WTC11 (cell line): ENCODE data around the gene GALNT13. TPM values are rescaled to one million over a fixed set of nuclear protein-coding genes. Genes with fewer than 3 reads are reported as not detected.

Experiments used
- ATAC-seq: fragments of 200-7000 bp; cut with Tn5 transposase; 2 replicates; pipeline ENCODE4 v1.10.0; 2021; ENCODE audit warnings: mild to moderate bottlenecking, moderate library complexity
- CTCF ChIA-PET: fragments of 300-600 bp; sonication (Branson Sonifier 250); formaldehyde crosslinking; loops from one replicate; lab custom pipeline; 2021; ENCODE audit warnings: antibody characterized with exemption; lab: Charles Lee
- POLR2A ChIA-PET: fragments of 350-600 bp; sonication (Branson Sonifier 250); formaldehyde crosslinking; loops from one replicate; lab custom pipeline; 2021; ENCODE audit warnings: antibody characterized with exemption; lab: Charles Lee
- DNase-seq: peaks from one replicate; pipeline ENCODE4 v3.0.0; 2021; ENCODE audit warnings: low spot score
- H3K27ac Mint-ChIP-seq: 2 replicates; pipeline ENCODE4 v1.8.0; 2021; ENCODE audit warnings: mixed read lengths
- H3K27me3 Mint-ChIP-seq: 2 replicates; pipeline ENCODE4 v1.8.0; 2021; ENCODE audit warnings: low read depth, mild to moderate bottlenecking, moderate library complexity, mixed read lengths
- H3K36me3 Mint-ChIP-seq: 2 replicates; pipeline ENCODE4 v1.8.0; 2021; ENCODE audit warnings: mixed read lengths
- H3K4me1 Mint-ChIP-seq: 2 replicates; pipeline ENCODE4 v1.8.0; 2022; ENCODE audit warnings: mixed read lengths
- H3K4me3 Mint-ChIP-seq: 2 replicates; pipeline ENCODE4 v1.8.0; 2021; ENCODE audit warnings: mild to moderate bottlenecking, moderate library complexity, mixed read lengths
- H3K9me3 Mint-ChIP-seq: 2 replicates; pipeline ENCODE4 v1.8.0; 2021; ENCODE audit warnings: mixed read lengths
- AR ChIP-seq: fragments of 250-450 bp; sonication (Bioruptor Pico); IDR thresholded peaks from 2 replicates; pipeline ENCODE4 v1.9.0; 2021; ENCODE audit warnings: mild to moderate bottlenecking
- E2F1 ChIP-seq: sonication (generic); formaldehyde crosslinking; IDR thresholded peaks from 2 replicates; pipeline ENCODE4 v1.8.0; 2022; ENCODE audit warnings: mild to moderate bottlenecking, missing genetic modification reagents
- ERG ChIP-seq: fragments of 250-450 bp; sonication (Bioruptor Pico); IDR thresholded peaks from 2 replicates; pipeline ENCODE4 v1.8.0; 2021; ENCODE audit warnings: mild to moderate bottlenecking
- GRHL2 ChIP-seq: fragments of 250-450 bp; sonication (Bioruptor Pico); IDR thresholded peaks from 2 replicates; pipeline ENCODE4 v1.8.0; 2022; ENCODE audit warnings: mild to moderate bottlenecking, moderate library complexity; ENCODE audit not compliant: insufficient replicate concordance, severe bottlenecking
- IRF1 ChIP-seq: sonication (generic); formaldehyde crosslinking; IDR thresholded peaks from 2 replicates; pipeline ENCODE4 v1.8.0; 2023; ENCODE audit warnings: missing genetic modification reagents
- JUN ChIP-seq: sonication (generic); formaldehyde crosslinking; IDR thresholded peaks from 2 replicates; pipeline ENCODE4 v1.8.0; 2023; ENCODE audit warnings: mild to moderate bottlenecking, missing genetic modification reagents
- KAT7 ChIP-seq: sonication (generic); formaldehyde crosslinking; IDR thresholded peaks from 2 replicates; pipeline ENCODE4 v1.8.1; 2023; ENCODE audit warnings: missing genetic modification reagents, mild to moderate bottlenecking, borderline replicate concordance
- MLX ChIP-seq: sonication (generic); formaldehyde crosslinking; IDR thresholded peaks from 2 replicates; pipeline ENCODE4 v1.8.1; 2023; ENCODE audit warnings: mild to moderate bottlenecking, missing genetic modification reagents, moderate library complexity
- NR1H2 ChIP-seq: sonication (generic); formaldehyde crosslinking; IDR thresholded peaks from 2 replicates; pipeline ENCODE4 v1.9.0; 2021; ENCODE audit warnings: mild to moderate bottlenecking, moderate library complexity, missing genetic modification reagents
- RORB ChIP-seq: fragments of 250-450 bp; sonication (Bioruptor Pico); IDR thresholded peaks from 2 replicates; pipeline ENCODE4 v1.9.0; 2021; ENCODE audit warnings: mild to moderate bottlenecking
- SP1 ChIP-seq: sonication (generic); formaldehyde crosslinking; conservative IDR thresholded peaks from 2 replicates; pipeline ENCODE4 v1.8.1; 2022; ENCODE audit warnings: missing genetic modification reagents
- TEAD4 ChIP-seq: sonication (generic); formaldehyde crosslinking; IDR thresholded peaks from 2 replicates; pipeline ENCODE4 v1.8.0; 2022; ENCODE audit warnings: mild to moderate bottlenecking, missing genetic modification reagents
- ZMAT4 ChIP-seq: fragments of 250-450 bp; sonication (Bioruptor Pico); IDR thresholded peaks from 2 replicates; pipeline ENCODE4 v1.9.0; 2021; ENCODE audit warnings: mild to moderate bottlenecking
- ZNF138 ChIP-seq: sonication (generic); formaldehyde crosslinking; conservative IDR thresholded peaks from 2 replicates; pipeline ENCODE4 v1.8.1; 2022; ENCODE audit warnings: mild to moderate bottlenecking, moderate library complexity, missing genetic modification reagents
- ZNF232 ChIP-seq: sonication (generic); formaldehyde crosslinking; IDR thresholded peaks from 2 replicates; pipeline ENCODE4 v1.8.0; 2022; ENCODE audit warnings: mild to moderate bottlenecking, missing genetic modification reagents
- ZNF396 ChIP-seq: fragments of 250-450 bp; sonication (Bioruptor Pico); IDR thresholded peaks from 2 replicates; pipeline ENCODE4 v1.8.0; 2021; ENCODE audit warnings: mild to moderate bottlenecking, moderate library complexity, borderline replicate concordance
- ZNF416 ChIP-seq: fragments of 250-450 bp; sonication (Bioruptor Pico); IDR thresholded peaks from 2 replicates; pipeline ENCODE4 v1.9.0; 2021; ENCODE audit warnings: mild to moderate bottlenecking, inconsistent platforms
- total RNA-seq: library from RNA; stranded (reverse); gene quantifications from 3 replicates; pipeline ENCODE4 v1.2.3, GENCODE V29; 2021

GALNT13 gene
- total RNA-seq, 1 experiment from 2014 or later, result 9.9 TPM

- ChIA-PET CTCF (no interaction called here), POLR2A (no interaction called here)
- Mint-ChIP-seq H3K4me1 (peaks cover 13% of the 10 kb centered on the region), H3K27me3 (no peaks in the 10 kb centered on the region), H3K36me3 (no peaks in the 10 kb centered on the region), H3K4me3 (no peak overlapping the region), H3K27ac (no peak overlapping the region; the same call in 1 of the 2 replicates), H3K9me3 (no peaks in the 10 kb centered on the region)
- DNase-seq (peak; percentile 57), ATAC-seq (peak; percentile 80)
- TF ChIP-seq TEAD4 (CRISPR knock-in tag) (no peak), ZMAT4 (CRISPR knock-in tag) (no peak), MLX (CRISPR knock-in tag) (no peak), JUN (CRISPR knock-in tag) (no peak)
These were observed 271.4 kb downstream of the GALNT13 start for GRCh38 chr2:154143105-154143504.

- TF ChIP-seq E2F1 (CRISPR knock-in tag) (no peak), ZNF232 (no peak)
- CTCF ChIA-PET, result no interaction called here
- Mint-ChIP-seq H3K4me3 (no peak overlapping the region), H3K27me3 (no peaks in the 10 kb centered on the region), H3K27ac (no peak overlapping the region), H3K36me3 (peaks cover 13% of the 10 kb centered on the region), H3K9me3 (peaks cover 19% of the 10 kb centered on the region), H3K4me1 (no peaks in the 10 kb centered on the region)
- ATAC-seq, result no peak
- no peak for DNase-seq
- POLR2A ChIA-PET, result no interaction called here
These were observed 286.4 kb downstream of the GALNT13 start for GRCh38 chr2:154158101-154158500.

- DNase-seq, result no peak
- Mint-ChIP-seq H3K36me3 (no peaks in the 10 kb centered on the region), H3K9me3 (0 out of 2 replicates have a peak, but pooled peaks cover 4% of the 10 kb centered on the region), H3K4me1 (no peaks in the 10 kb centered on the region), H3K27ac (no peak overlapping the region), H3K27me3 (no peaks in the 10 kb centered on the region), H3K4me3 (no peak overlapping the region)
- CTCF ChIA-PET, result no interaction called here
- ATAC-seq, result no peak
- no peak for TF ChIP-seq ERG (CRISPR knock-in tag)
- no peak for TF ChIP-seq NR1H2 (CRISPR knock-in tag)
- no peak for TF ChIP-seq ZNF416 (CRISPR knock-in tag)
- no peak for TF ChIP-seq SP1 (CRISPR knock-in tag)
- no peak for TF ChIP-seq JUN (CRISPR knock-in tag)
- no peak for TF ChIP-seq GRHL2 (CRISPR knock-in tag)
- TF ChIP-seq AR (CRISPR knock-in tag), result no peak
- no peak for TF ChIP-seq RORB (CRISPR knock-in tag)
- no peak for TF ChIP-seq KAT7 (CRISPR knock-in tag)
- TF ChIP-seq ZNF138 (CRISPR knock-in tag), result no peak
- TF ChIP-seq ZNF396 (CRISPR knock-in tag), result no peak
- TF ChIP-seq IRF1, result no peak
- POLR2A ChIA-PET, result no interaction called here
These were observed 289.6 kb downstream of the GALNT13 start for GRCh38 chr2:154161286-154161685.
